SK-MEL-5 (cell line): ENCODE data around the gene SEC24D. TPM values are rescaled to one million over a fixed set of nuclear protein-coding genes. Genes with fewer than 3 reads are reported as not detected.

Experiments
- DNase-seq: peaks from one replicate; pipeline ENCODE4 v3.0.0-alpha.2; 2016; ENCODE audit warnings: low read depth, low spot score
- in situ Hi-C: cut with HindIII; loops from 2 replicates; pipeline ENCODE4 v1.10.0; 2016; ENCODE audit warnings: low sequenced_read_pairs, high pct_unique_total_duplicates, low pct_unique_long_range_greater_than_20kb
- total RNA-seq: library from RNA; depleted of rRNA; stranded (reverse); fragments of >200 nt; shearing (Covaris generic); gene quantifications from 2 replicates; pipeline ENCODE4 v1.2.3, GENCODE V29; 2014; rRNA removed

SEC24D gene
- total RNA-seq, 1 experiment from 2014 or later, result 10.3 TPM

- in situ Hi-C loops, result no loop called here
These were observed 114.2 kb downstream of the SEC24D start for GRCh38 chr4:118721752-118722151.

GRCh38 chr4:118718511-118719170 is 117.3 kb downstream of the SEC24D start:
- no peak for DNase-seq
- in situ Hi-C loops, result no loop called here

More at GRCh38 chr4:118721752-118722151, 114.2 kb downstream of the SEC24D start:
- no peak for DNase-seq

GRCh38 chr4:118716304-118716703 is 119.6 kb downstream of the SEC24D start:
- DNase-seq, result no peak
- in situ Hi-C loops, result no loop called here

- no peak for DNase-seq
- in situ Hi-C loops, result no loop called here
These were observed 121.2 kb downstream of the SEC24D start for GRCh38 chr4:118714682-118715081.

GRCh38 chr4:118712872-118713271 is 123.1 kb downstream of the SEC24D start:
- in situ Hi-C loops, result no loop called here
- no peak for DNase-seq

- in situ Hi-C loops, result no loop called here
- DNase-seq, result no peak
These were observed 124.9 kb downstream of the SEC24D start for GRCh38 chr4:118711052-118711451.

GRCh38 chr4:118703118-118703517 is 132.8 kb downstream of the SEC24D start:
- no peak for DNase-seq
- in situ Hi-C loops, result no loop called here

GRCh38 chr4:118684873-118685811 is 150.8 kb downstream of the SEC24D start, which contains the start of gene METTL14:
TSS of gene METTL14 (plus strand) at chr4:118685392. CDS start at chr4:118685535, 143 bp downstream.
- in situ Hi-C loops, result no loop called here
- DNase-seq, result peak; percentile 90

- in situ Hi-C loops, result no loop called here
- peak; percentile 53 for DNase-seq
These were observed 152.4 kb downstream of the SEC24D start for GRCh38 chr4:118683513-118683912.

GRCh38 chr4:118682928-118683327 is 153.0 kb downstream of the SEC24D start:
- DNase-seq, result peak; percentile 50
- in situ Hi-C loops, result no loop called here

GRCh38 chr4:118680808-118681207 is 155.1 kb downstream of the SEC24D start:
- peak; percentile 26 for DNase-seq
- in situ Hi-C loops, result no loop called here

GRCh38 chr4:118676128-118676527 is 159.8 kb downstream of the SEC24D start:
- in situ Hi-C loops, result no loop called here

More at GRCh38 chr4:118676128-118676527, 159.8 kb downstream of the SEC24D start:
- DNase-seq, result no peak

Other genes starting within 250 kb of the SEC24D start
- 16.2 and 17.6 TPM in 2 replicates for gene METTL14, start 150.7 kb downstream of the SEC24D start, total RNA-seq
- 0.32 and 0.69 TPM in 2 replicates for gene SYNPO2, start 52.7 kb upstream of the SEC24D start, total RNA-seq